Left renal pelvis (tissue), 4 donors: ENCODE measurements around the gene PITPNB. TPM values are rescaled to one million over a fixed set of nuclear protein-coding genes. Genes with fewer than 3 reads are reported as not detected.

Experiments
- DNase-seq, 4 donors: peaks; one replicate each; pipeline ENCODE4 v3.0.0-alpha.2; 2013; ENCODE audit warnings: low read depth in 4 of 4, low spot score in 3 of 4
- polyA plus RNA-seq, 4 donors: library from polyadenylated mRNA; unstranded; fragments of 120-200 nt; gene quantifications; one replicate each; pipeline ENCODE4 v1.2.1, GENCODE V29; 2013; ENCODE audit not compliant: insufficient read length in 4 of 4

Gene PITPNB
- polyA plus RNA-seq, 4 donors: 54.1 to 68.8 (median 67.9) TPM

DNA sequence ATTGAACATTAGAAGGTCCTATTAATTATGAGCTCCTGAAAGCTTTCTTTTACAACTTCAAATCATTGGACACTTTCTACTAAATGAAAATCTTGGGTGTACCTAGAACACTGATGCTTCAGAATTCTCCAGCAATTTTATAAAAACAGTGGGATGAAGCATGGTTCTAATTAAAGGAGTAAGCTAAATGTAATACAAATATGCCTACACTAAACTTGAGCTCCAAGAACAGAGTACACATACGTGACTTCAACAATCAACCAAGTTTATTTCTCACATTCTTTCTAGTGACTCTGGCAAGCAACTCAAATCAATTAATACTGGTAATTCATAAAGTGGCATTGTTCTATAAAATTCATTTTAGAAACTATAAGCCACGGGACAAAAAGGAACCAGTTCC, 55.5 kb downstream of the PITPNB start:
- no peak for DNase-seq

DNA sequence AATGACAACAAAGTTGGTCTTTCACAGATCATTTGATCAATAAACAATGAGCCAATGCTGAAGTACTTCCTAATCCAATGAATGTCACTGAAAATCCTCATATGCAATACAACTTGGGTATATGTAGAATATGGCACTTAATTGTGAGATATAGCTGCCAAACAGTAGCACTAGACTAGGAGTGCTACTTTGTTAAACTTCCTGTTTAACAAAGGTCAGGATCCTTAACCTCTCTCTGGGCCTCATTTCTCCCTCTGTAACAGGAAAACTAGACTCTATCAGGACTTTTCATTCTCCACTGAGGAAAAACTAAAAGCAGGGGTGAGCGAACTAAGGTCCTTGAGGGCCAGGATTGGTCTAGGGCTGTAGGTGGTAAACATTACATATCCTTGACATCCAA, 56.1 kb downstream of the PITPNB start:
- DNase-seq: no peak

DNA sequence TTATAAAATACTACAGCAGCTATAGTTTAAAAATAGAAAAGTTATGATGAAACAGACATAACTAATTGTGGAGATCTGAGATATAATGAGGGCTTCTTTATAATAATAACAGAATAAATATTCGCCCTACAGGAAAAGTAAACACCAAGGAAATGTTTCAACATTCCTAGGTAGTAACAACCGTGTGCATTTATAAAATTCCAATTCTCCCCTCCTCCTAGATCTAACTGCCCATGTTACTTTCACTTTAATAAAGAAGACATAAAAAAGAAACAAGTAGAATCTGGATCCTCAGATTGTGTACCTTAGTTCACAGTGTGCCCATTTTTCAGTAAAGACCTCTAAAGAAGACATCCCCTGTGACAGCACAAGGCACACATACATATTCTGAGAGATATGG, 59.7 kb downstream of the PITPNB start:
- DNase-seq: no peak

DNA sequence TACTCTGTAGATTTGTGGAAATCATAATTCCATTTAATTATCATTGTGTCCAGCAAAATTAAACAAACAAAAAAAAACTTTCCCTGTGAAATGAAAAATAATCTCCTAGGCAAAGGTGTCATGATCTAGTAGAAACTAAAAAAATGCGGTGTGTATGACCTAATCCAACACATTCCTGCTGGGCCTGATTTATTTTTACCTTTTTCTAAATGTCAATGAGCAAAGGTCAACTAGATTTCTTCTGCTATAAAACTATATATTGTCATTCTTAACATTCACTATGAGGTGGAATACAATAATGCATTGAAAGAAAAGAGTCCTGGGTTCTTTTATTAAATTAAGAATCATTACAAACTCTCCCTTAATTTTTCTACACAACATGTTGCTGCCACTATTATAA, 60.4 kb downstream of the PITPNB start:
- no peak for DNase-seq

DNA sequence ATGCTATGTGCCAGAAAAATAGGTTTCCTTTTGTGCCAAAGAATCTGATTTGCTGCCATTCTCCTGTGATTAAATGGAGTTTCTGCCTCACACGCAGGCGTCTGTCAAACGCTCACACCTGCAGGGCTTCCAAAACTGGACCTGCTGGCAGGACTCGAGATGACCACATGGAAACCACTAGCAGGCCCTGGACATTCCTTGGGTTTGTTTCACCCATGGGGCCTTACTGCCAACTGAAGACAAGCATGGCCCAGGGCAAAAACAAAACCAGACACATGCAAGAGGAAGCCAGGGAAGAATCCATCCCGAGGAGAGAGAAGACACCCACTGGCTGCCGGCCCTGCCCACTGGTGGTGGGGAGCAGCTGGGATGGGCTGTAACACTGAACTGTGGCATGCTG, 61.6 kb downstream of the PITPNB start:
- DNase-seq: no peak

DNA sequence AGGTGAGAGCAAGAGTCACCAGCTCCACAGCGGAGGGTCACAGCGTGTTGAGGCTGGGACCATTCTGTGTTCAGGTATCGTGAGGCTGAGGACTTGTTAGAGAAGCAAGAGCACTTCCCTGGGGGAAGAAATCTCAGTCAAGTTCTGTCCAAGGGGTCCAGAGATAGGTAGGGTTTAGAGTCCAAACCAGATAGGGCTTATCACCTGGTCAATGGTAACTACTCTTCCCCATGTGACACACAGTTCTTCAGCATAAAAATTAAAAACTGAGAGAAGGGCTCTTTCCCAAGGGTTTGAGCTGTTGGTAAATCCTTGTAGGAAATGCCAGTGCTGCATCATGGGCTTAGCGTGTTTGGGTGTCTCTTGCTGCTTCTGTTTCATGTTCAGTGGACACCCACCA, 62.7 kb downstream of the PITPNB start:
- no peak for DNase-seq

DNA sequence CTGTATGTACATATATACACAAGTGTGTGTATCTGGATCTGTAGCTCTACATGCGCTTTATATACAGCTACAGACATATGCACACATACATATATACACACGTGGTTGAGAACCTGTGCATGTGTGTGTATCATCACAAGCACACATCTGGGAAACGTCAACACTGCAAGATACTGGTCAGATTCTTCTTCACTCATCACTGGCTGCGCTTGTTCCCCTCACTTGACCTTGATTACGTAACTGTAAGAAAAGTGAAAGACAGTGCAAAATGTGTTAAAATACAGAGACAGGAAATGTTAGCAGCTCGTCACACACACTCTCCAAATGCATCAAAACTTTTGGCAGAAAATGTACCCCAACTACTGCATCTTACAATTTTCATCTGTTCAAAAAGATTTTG, 65.6 kb downstream of the PITPNB start:
- DNase-seq: no peak

DNA sequence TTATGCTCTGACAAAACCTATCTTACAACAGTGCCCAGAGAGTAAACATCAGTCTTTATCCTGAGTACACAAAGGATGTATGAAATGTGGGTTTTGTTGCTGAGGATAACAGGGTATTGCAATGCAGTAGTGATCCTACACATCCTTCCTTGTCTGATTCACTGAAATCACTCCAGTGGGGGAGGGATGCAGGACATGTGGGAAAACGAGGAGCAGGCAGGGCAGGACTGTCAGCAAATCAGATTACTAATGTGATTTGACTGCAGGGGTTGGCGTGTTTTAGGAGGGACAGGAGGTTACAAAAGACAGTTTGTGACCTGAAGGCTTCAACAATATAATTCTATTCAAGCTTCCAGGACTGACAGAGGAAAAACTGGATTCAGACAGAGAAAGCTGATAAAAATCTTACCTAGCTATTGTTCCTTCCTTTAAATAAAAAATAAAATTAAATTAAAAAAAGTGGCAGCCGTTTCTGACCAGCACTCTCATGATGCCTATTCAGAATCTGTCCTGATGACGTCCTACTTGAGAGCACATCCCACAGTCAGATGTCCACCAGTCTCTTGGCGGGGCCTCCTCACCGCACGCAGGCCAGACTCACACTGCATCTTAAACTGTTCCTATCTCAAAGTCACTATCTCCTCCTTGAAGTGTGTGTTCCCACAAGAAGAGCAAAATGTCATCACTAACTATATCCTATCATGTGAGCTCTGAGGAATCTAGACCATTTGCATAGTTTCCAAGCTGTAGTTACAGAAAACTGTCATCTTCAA, 66.9 kb downstream of the PITPNB start:
- DNase-seq: no peak

DNA sequence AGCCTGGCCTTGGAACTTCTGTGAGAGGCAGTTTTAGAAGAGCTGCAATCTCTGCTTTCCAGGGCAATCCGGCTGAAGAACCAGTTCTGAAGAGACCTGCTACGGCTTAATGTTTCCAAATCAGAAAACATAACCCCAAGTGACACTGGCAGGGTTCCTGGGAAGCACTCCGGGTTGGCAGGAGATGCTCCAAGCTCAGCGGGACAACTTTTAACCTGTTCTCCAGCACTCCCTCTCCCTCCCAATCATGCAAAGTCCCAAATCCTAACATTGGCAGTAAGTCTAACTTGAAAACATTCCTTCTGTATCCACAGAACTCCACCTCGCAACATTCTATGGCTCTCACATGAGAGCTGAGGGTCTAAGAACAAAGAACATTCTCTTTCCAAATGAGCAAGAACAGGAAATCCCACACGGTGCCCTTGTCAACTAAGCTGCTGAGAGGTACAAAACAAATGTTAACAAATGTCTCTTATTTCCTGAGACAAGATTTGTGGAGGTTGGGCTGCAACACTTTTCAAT, 69.0 kb downstream of the PITPNB start:
- no peak for DNase-seq

DNA sequence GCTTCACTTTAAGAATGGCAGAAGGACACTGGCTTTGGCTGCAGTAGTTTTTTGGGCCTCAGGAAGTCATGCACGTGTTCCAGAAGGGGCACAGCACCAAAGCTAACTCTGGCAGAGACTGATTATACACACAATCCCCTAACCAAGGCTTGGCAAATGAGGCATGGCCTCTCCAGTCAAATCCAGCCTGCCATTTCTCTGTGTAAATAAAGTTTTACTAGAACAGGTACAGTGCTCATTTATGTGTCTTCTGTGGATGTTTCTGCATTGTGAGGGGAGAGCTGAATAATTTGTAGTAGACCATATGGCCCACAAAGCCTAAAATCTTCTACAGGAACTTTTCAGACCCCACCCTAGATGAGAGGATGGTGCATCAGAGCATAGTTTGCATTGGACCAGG, 71.1 kb downstream of the PITPNB start:
- DNase-seq: no peak

DNA sequence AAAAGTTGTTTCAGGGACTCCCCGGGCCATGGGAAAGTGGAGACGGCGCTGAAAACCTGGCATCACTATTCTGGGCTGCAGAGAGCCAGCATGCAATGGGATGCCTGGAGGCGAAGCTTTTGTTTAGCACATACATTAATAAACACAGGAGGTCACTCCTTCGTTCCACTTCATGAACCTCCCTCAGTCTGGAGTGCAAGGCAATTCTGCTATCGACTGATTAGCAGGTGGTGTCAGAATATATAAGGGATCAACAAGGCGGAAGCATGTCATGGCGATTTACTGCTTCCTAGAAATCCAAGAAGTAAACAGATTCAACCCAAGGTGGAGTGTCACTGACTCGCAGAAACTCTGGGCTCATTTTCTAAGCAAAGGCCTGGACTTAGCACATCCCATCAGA, 72.1 kb downstream of the PITPNB start:
- DNase-seq: no peak

DNA sequence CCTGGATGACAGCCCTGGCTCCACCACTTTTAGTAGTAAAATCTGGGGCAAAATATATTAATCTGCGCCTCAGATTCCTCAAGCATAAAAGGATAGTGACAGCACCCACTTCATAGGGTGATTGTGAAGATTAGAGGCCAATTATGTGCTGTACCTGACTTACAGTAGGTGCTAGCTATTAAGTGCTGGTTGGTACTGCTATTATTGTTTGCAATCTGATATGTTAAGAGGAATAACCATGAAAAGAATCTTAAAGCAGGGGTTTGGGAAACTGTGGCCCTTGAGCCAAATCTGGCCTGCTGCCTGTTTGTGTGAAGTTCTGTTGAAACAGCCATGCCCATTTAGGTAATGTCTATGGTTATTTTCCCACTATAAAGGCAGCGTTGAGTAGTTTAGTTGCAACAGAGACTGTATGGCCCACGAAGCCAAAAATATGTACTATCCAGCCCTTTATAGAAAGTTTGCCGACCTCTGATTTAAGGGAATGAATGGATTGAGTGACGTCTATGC, 72.8 kb downstream of the PITPNB start:
- no peak for DNase-seq

DNA sequence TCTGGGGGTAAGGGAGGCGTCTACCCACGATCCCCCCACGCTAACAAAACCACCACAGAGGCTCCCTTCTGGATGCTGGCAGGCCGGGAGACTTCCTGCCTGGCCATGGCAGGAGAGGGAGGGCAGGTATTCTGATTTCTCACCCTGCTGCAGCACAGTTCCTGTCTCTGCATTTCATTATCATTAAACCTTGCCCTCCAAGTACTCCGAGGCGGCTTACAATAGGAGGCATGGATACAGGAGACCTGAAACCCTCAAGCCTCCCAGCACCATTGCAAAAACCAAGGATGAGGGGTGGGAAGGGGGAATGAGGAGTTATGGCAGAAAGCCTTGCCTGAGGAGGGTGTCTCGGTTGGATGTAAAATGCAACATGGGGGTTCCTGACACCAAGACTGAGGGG, 73.4 kb downstream of the PITPNB start:
- no peak for DNase-seq

DNA sequence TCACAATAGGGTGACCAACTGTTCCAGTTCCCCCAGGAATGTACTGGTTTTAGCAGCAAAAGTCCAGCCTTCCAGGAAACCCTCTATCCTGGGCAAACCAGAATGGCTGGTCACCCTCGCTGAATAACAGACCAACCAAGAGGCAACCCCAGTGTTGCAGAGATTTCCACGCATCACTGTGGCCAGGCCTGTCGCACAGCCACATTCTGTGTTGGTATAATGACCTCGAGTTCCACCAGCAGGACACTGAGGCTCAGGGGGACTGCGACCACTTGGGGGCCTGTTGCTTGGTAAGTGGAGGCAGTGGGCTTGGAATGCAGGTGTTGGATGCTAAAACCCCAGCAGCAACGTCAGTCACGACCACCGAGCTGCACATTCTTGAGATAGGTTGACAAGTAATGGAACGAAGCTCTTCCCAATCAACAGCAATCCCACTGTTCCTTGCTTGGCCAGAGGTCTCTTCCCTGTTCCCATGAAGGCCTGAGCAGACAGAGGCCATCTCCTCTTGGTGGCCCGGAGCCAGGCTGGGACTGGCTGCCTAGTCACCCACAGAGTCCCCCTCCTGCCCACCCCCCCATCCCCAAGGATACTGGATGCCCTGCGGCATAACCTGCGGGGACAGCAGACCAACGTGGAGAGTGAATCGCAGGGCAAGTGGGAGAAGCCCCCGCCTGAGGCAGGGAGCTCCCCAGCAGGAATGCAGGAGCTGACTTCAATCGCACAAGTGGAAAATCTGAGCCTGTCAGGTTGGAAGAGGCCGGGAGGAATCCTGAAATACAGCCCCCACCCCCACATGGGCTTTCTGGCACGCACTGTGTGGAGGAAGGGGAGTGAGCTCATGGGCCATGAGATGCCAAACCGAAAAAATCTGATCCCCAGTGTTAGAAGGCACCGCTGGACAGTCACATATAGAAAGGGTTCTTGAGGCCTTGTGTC, 74.1 kb downstream of the PITPNB start:
- no peak for DNase-seq

DNA sequence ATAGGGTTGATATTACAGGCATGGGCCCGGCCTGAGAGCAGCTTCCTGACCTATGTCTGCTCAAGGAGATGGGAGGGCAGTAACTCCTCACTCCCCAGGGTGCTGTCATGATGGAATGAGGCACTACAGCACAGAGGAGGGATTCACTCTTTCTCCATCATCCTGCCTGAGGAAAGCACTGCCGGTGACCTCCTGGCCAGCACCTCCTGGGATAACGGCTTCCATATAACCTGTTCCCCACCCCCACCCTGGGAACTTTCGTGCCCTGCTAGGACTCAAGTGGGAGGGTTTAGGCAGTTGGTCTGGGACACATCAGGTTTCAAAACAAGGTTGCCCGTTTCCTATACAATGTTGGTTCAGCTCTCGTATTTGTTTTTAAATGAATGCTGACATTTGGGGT, 74.8 kb downstream of the PITPNB start:
- DNase-seq: no peak

DNA sequence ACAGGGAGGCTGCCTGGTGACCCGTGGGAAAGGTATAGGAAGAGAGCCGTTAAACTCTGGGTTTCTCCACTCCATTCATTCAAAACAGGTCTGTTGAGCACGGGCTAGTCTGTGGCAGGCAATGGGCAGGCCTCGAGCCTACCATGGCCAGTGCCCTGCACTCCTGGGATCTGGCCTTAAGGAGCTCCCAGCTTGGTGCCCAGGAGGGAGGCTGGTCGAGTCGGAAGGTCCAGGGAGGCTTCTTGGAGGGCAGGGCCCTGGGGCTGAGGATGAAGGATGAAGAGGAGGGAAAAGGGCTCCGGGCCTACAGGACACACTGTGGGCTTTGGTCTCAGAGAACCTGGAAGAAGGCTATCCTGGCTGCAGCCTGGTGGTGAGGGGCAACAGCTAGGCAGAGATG, 75.6 kb downstream of the PITPNB start:
- DNase-seq: no peak

DNA sequence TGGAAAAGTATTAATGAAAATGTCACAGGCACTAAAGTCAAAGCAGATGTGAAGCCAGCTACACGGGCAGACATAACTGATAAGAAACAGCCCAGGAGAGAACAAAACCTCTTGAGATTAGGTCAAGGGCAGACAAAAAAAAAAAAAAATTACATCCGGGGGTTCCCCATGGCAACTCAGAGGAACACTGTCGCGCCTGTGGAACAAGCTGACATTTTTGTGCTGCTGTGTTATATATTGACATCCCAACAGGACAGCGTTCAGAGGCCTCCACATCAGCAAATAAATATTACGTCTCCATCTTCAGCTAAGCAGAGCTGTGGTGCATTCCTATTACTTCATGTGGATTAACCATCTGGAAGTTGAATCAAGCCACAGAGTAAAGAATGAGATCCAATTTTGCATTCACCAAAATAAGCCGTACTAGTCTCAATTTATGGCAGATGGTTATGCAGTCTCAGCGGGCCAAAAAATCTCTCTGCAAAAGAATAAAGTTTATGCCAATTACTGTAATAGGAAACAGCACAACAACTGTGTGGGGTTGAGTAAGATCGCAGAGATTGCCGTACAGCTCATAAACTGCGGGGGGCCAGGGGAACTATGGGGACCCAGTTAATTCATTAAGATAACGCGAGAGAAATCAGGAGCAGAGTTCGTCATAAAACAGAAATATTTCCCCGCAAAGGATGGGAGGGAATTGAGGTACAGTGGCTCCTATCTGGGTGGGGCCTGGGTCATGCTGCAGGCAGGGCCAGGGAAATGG, 76.2 kb downstream of the PITPNB start:
- no peak for DNase-seq

DNA sequence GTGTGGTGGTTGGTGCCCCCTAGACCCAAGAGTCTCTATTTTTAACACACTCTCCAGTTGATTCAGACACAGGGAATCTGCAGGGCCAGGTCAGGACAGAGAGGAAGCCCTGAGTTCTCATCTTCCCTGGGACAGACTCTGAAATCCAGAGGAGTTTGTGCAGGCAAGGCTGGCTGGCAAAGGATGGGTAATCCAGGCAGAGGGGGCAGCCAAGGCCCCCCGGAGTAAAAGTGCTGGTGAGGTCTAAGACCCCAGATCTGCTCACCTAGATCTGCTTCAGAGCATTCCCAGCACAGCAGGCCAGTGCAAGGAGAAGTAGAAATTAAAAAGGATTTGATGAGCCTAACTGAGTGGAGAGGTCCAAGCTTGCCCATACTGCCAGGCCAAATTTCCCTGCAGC, 76.9 kb downstream of the PITPNB start:
- DNase-seq: no peak

DNA sequence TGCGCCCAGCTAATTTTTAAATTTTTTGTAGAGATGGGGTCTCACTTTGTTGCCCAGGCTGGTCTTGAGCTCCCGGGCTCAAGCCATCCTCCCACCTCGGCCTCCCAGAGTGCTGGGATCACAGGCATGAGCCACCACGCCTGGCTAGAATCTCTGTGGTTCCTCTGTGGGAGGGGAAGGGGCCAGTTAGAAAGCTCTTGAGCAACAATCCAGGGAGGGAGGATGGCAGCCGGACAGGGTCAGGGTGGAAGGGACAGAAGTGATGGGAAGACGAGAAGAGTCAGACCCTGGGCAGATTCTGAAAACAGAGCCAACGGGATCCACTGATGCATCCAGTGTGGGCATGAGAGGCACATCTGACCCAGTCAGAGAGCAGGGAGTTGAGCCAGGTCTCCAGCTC, 78.6 kb downstream of the PITPNB start:
- DNase-seq: no peak

DNA sequence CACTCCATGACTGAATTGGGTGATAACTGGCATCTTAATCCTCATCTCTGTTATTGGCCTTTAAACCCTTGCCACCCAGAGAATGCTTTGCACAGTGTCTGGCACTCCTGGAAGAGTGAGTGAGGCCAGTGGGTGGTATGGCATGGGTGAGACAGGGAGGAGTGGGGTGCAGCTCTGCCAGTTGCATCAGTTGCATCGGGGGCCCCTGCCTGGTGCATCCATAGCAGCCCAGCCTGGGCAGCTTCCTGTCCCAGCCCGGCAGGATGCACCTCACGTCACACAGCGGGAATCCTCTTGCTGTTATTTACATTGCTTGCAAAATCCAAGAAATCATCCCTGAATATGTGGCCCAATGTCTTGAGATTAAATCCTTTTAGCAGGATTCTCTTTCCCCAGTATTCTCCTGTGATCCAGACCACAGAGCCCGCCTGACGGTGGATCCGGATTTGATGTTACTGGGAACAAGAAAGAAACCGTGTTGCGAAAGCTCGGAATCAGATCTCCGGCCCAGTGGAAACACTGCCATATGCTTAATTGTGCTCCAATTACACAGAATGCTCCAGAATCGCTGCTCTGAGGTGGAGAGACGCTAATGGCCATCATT, 79.9 kb downstream of the PITPNB start:
- DNase-seq: no peak
